ENCODE results near the gene SCN9A. TPM values are rescaled to one million over a fixed set of nuclear protein-coding genes. Genes with fewer than 3 reads are reported as not detected.

SCN9A gene
- total and polyA plus RNA-seq, 2 donors from 2014 or later = 0.99 to 5.3 TPM

DNA sequence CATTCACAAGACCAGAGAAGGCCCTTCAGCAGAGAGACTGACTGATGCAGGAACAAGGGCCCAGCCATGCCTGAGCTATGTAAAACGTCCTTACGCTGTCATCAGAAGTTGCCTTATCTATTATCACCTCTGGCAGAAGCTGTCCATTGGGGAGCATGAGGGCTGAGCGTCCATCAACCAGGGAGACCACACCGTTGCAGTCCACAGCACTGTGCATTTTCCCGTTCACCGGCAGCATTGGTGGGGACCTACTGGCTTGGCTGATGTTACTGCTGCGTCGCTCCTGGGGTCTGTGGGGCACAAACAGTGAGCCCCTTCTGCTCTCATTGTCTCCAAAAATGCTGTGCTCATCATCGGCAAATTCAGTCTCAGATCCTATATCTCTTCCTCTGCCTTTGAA, 91.4 kb downstream of the SCN9A start:
- H3K4me1 ChIP-seq (ENCODE audit: control insufficient read depth in 2 of 3, insufficient read depth in 2 of 3, low read depth in 1 of 3, low read length in 3 of 3) = no peaks in the 10 kb centered on the region
- no peak overlapping the region for H3K4me3 ChIP-seq (ENCODE audit: low read length in 3 of 3)
- DNase-seq = no peak
- no peak for FAIRE-seq
- intact Hi-C loops (cut with DNase I) = no loop called here
- H3K27ac ChIP-seq (ENCODE audit: low read depth in 2 of 2, low read length in 2 of 2) = no peak overlapping the region
- peaks cover 0 to 2% (median 0%) of the 10 kb centered on the region in 3 donors for H3K36me3 ChIP-seq (ENCODE audit: control insufficient read depth in 2 of 3, insufficient read depth in 3 of 3, low read length in 3 of 3)
- TF ChIP-seq, protein P1, sequence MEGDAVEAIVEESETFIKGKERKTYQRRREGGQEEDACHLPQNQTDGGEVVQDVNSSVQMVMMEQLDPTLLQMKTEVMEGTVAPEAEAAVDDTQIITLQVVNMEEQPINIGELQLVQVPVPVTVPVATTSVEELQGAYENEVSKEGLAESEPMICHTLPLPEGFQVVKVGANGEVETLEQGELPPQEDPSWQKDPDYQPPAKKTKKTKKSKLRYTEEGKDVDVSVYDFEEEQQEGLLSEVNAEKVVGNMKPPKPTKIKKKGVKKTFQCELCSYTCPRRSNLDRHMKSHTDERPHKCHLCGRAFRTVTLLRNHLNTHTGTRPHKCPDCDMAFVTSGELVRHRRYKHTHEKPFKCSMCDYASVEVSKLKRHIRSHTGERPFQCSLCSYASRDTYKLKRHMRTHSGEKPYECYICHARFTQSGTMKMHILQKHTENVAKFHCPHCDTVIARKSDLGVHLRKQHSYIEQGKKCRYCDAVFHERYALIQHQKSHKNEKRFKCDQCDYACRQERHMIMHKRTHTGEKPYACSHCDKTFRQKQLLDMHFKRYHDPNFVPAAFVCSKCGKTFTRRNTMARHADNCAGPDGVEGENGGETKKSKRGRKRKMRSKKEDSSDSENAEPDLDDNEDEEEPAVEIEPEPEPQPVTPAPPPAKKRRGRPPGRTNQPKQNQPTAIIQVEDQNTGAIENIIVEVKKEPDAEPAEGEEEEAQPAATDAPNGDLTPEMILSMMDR (IDR thresholded peaks at IDR 0.05; ENCODE audit: borderline replicate concordance, extremely low read depth, insufficient read depth) = no peak
- H3K9me3 ChIP-seq (ENCODE audit: control insufficient read depth in 2 of 3, insufficient read depth in 1 of 3, low read length in 3 of 3) = no peaks in the 10 kb centered on the region
- H3K9ac ChIP-seq (ENCODE audit: low read length in 3 of 3) = no peak overlapping the region
- no peaks in the 10 kb centered on the region for H3K27me3 ChIP-seq (ENCODE audit: control insufficient read depth, insufficient read depth, low read length)

DNA sequence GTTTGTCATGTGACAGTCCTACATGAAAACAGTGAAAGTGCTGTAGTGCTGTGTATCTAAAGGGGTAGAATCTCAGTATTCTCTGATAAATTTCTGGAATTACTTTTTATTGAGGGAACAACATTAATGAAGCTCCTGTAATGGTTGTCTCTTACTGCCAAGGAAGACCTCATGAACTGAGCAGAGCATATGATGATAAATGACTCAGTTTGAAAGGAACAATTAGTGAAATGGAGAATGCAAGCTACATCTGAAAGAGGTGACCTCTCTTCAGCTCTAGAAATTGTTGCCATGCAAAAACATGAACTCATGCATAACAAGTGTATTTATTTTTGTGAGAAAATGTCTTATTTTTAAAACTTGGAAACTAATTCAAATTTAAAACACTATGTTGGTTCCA, 93.6 kb downstream of the SCN9A start:
- TF ChIP-seq, protein P1 (IDR thresholded peaks at IDR 0.05; ENCODE audit: borderline replicate concordance, extremely low read depth, insufficient read depth) = no peak
- Histone ChIP-seq H3K27ac (ENCODE audit: low read depth in 2 of 2, low read length in 2 of 2) (no peak overlapping the region), H3K9ac (ENCODE audit: low read length in 3 of 3) (no peak overlapping the region), H3K4me3 (ENCODE audit: low read length in 3 of 3) (no peak overlapping the region), H3K36me3 (ENCODE audit: control insufficient read depth in 2 of 3, insufficient read depth in 3 of 3, low read length in 3 of 3) (peaks cover 0 to 2% (median 0%) of the 10 kb centered on the region in 3 donors), H3K9me3 (ENCODE audit: control insufficient read depth in 2 of 3, insufficient read depth in 1 of 3, low read length in 3 of 3) (no peaks in the 10 kb centered on the region), H3K27me3 (ENCODE audit: control insufficient read depth, insufficient read depth, low read length) (no peaks in the 10 kb centered on the region), H3K4me1 (ENCODE audit: control insufficient read depth in 2 of 3, insufficient read depth in 2 of 3, low read depth in 1 of 3, low read length in 3 of 3) (no peaks in the 10 kb centered on the region)
- no peak for FAIRE-seq
- intact Hi-C loops (cut with DNase I) = no loop called here
- DNase-seq = no peak

DNA sequence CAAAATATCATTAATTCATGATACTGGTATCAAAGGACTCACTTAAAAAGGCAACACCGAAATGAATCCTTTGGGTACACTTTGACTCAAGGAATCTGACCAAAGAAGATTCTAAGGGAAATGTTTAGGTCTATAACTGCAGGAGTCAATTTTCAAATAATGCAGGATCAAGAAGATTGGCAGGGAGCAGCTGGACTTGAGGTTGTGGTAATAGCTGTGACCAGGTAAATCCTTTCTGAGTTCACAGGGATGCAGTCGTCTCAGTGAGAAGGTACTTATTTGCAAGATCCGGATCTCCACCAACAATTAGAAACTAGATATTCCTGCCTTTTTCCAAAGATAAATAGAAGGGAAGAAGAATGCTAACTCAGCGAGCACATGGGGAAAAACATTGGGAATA, 96.9 kb downstream of the SCN9A start:
- no peak overlapping the region for H3K27ac ChIP-seq (ENCODE audit: low read depth in 2 of 2, low read length in 2 of 2)
- intact Hi-C loops (cut with DNase I) = no loop called here
- H3K4me1 ChIP-seq (ENCODE audit: control insufficient read depth in 2 of 3, insufficient read depth in 2 of 3, low read depth in 1 of 3, low read length in 3 of 3) = no peaks in the 10 kb centered on the region
- H3K36me3 ChIP-seq (ENCODE audit: control insufficient read depth in 2 of 3, insufficient read depth in 3 of 3, low read length in 3 of 3) = no peaks in the 10 kb centered on the region
- H3K27me3 ChIP-seq (ENCODE audit: control insufficient read depth, insufficient read depth, low read length) = no peaks in the 10 kb centered on the region
- H3K4me3 ChIP-seq (ENCODE audit: low read length in 3 of 3) = no peak overlapping the region
- FAIRE-seq (no peak), DNase-seq (no peak)
- TF ChIP-seq, protein P1 (IDR thresholded peaks at IDR 0.05; ENCODE audit: borderline replicate concordance, extremely low read depth, insufficient read depth) = no peak
- H3K9ac ChIP-seq (ENCODE audit: low read length in 3 of 3) = no peak overlapping the region
- no peaks in the 10 kb centered on the region for H3K9me3 ChIP-seq (ENCODE audit: control insufficient read depth in 2 of 3, insufficient read depth in 1 of 3, low read length in 3 of 3)

GRCh38 chr2:166270376-166270775, 105.4 kb downstream of the SCN9A start:
- no peaks in the 10 kb centered on the region for H3K36me3 ChIP-seq (ENCODE audit: control insufficient read depth in 2 of 3, insufficient read depth in 3 of 3, low read length in 3 of 3)
- intact Hi-C loops (cut with DNase I) = no loop called here
- DNase-seq (no peak), FAIRE-seq (no peak)
- TF ChIP-seq, protein P1 (IDR thresholded peaks at IDR 0.05; ENCODE audit: borderline replicate concordance, extremely low read depth, insufficient read depth) = no peak
- H3K27ac ChIP-seq (ENCODE audit: low read depth in 2 of 2, low read length in 2 of 2) = no peak overlapping the region
- H3K4me1 ChIP-seq (ENCODE audit: control insufficient read depth in 2 of 3, insufficient read depth in 2 of 3, low read depth in 1 of 3, low read length in 3 of 3) = no peaks in the 10 kb centered on the region
- no peaks in the 10 kb centered on the region for H3K9me3 ChIP-seq (ENCODE audit: control insufficient read depth in 2 of 3, insufficient read depth in 1 of 3, low read length in 3 of 3)
- no peaks in the 10 kb centered on the region for H3K27me3 ChIP-seq (ENCODE audit: control insufficient read depth, insufficient read depth, low read length)
- no peak overlapping the region for H3K9ac ChIP-seq (ENCODE audit: low read length in 3 of 3)
- H3K4me3 ChIP-seq (ENCODE audit: low read length in 3 of 3) = no peak overlapping the region
